ENCODE results near the gene FBXO45.
A peak's percentile ranks its signal among the peaks of the same experiment; 100 is the strongest.
"Not testable (repeated sequence)": the region's sequence is repeated elsewhere in the genome, so short reads cannot be mapped to it uniquely, and the experiment has no call there.

FBXO45 gene

GRCh38 chr3:196557236-196557635 lies 11.2 kb upstream of the FBXO45 start:
- no peak for DNase-seq (ENCODE audit: low spot score)

- DNase-seq (ENCODE audit: low spot score), result no peak
Observed at GRCh38 chr3:196558476-196558875, 10.0 kb upstream of the FBXO45 start.

GRCh38 chr3:196559826-196560225 lies 8.6 kb upstream of the FBXO45 start:
- no peak for DNase-seq (ENCODE audit: low spot score)

- DNase-seq (ENCODE audit: low spot score), result no peak
Observed at GRCh38 chr3:196563721-196564225, 4.7 kb upstream of the FBXO45 start.

- peak; percentile 50 for DNase-seq (ENCODE audit: low spot score)
Observed at GRCh38 chr3:196569003-196569516, 600 bp downstream of the FBXO45 start.

GRCh38 chr3:196570332-196570731 lies 1.9 kb downstream of the FBXO45 start:
- DNase-seq (ENCODE audit: low spot score), result not testable (repeated sequence)

- DNase-seq (ENCODE audit: low spot score), result no peak
Observed at GRCh38 chr3:196572389-196572788, 3.9 kb downstream of the FBXO45 start.

GRCh38 chr3:196585044-196585757 lies 16.7 kb downstream of the FBXO45 start:
- DNase-seq (ENCODE audit: low spot score), result no peak

GRCh38 chr3:196590279-196590678 lies 21.8 kb downstream of the FBXO45 start:
- no peak for DNase-seq (ENCODE audit: low spot score)

- DNase-seq (ENCODE audit: low spot score), result no peak
Observed at GRCh38 chr3:196596355-196596754, 27.9 kb downstream of the FBXO45 start.

GRCh38 chr3:196597971-196598733 lies 29.7 kb downstream of the FBXO45 start:
- DNase-seq (ENCODE audit: low spot score), result not testable (repeated sequence)

GRCh38 chr3:196599734-196600128 lies 31.3 kb downstream of the FBXO45 start:
- DNase-seq (ENCODE audit: low spot score), result no peak

GRCh38 chr3:196600359-196600758 lies 31.9 kb downstream of the FBXO45 start:
- DNase-seq (ENCODE audit: low spot score), result no peak

- no peak for DNase-seq (ENCODE audit: low spot score)
Observed at GRCh38 chr3:196602673-196603072, 34.2 kb downstream of the FBXO45 start.

GRCh38 chr3:196603683-196604082 lies 35.2 kb downstream of the FBXO45 start:
- DNase-seq (ENCODE audit: low spot score), result no peak

GRCh38 chr3:196604548-196604947 lies 36.1 kb downstream of the FBXO45 start:
- DNase-seq (ENCODE audit: low spot score), result no peak

- no peak for DNase-seq (ENCODE audit: low spot score)
Observed at GRCh38 chr3:196608693-196609092, 40.2 kb downstream of the FBXO45 start.

- DNase-seq (ENCODE audit: low spot score), result peak; percentile 86
Observed at GRCh38 chr3:196609343-196609775, 40.9 kb downstream of the FBXO45 start.

GRCh38 chr3:196609805-196610515 lies 41.5 kb downstream of the FBXO45 start:
- no peak for DNase-seq (ENCODE audit: low spot score)

GRCh38 chr3:196611761-196612483 lies 43.5 kb downstream of the FBXO45 start:
- DNase-seq (ENCODE audit: low spot score), result no peak

- DNase-seq (ENCODE audit: low spot score), result not testable (repeated sequence)
Observed at GRCh38 chr3:196615234-196615633, 46.8 kb downstream of the FBXO45 start.

- no peak for DNase-seq (ENCODE audit: low spot score)
Observed at GRCh38 chr3:196617256-196617655, 48.8 kb downstream of the FBXO45 start.

Measured in hepatic stellate cell (primary cell).